GM23248 (cell line): ENCODE measurements around the gene CLEC2B. TPM values are rescaled to one million over a fixed set of nuclear protein-coding genes. Genes with fewer than 3 reads are reported as not detected.

Experiments
- DNase-seq: peaks from one replicate; pipeline ENCODE4 v3.0.0-alpha.2; 2015
- H2AFZ ChIP-seq: fragments of 200-600 bp; sonication (generic); 2 replicates; pipeline ENCODE4 v1.6.1; 2016; ENCODE audit warnings: antibody characterized with exemption
- H3F3A ChIP-seq: fragments of 200-600 bp; sonication (generic); 2 replicates; pipeline ENCODE4 v1.6.1; 2016; ENCODE audit warnings: mild to moderate bottlenecking, antibody characterized with exemption, mixed run types; ENCODE audit not compliant: insufficient read depth
- H3K27ac ChIP-seq: fragments of 200-600 bp; sonication (generic); 2 replicates; pipeline ENCODE4 v1.5.1; 2016; ENCODE audit warnings: mild to moderate bottlenecking
- H3K27me3 ChIP-seq: fragments of 200-600 bp; sonication (generic); replicated peaks from 2 replicates; pipeline ENCODE4 v1.6.1; 2016; ENCODE audit warnings: mild to moderate bottlenecking; ENCODE audit not compliant: insufficient read depth
- H3K36me3 ChIP-seq: fragments of 200-600 bp; sonication (generic); 2 replicates; pipeline ENCODE4 v1.6.1; 2016; ENCODE audit warnings: low read depth, mild to moderate bottlenecking
- H3K4me1 ChIP-seq: fragments of 200-600 bp; sonication (generic); 2 replicates; pipeline ENCODE4 v1.6.1; 2016; ENCODE audit warnings: mild to moderate bottlenecking; ENCODE audit not compliant: insufficient read depth
- H3K4me2 ChIP-seq: fragments of 200-600 bp; sonication (generic); one replicate; pipeline ENCODE4 v1.6.1; 2016; ENCODE audit warnings: mild to moderate bottlenecking; ENCODE audit not compliant: unreplicated experiment
- H3K4me3 ChIP-seq: fragments of 200-600 bp; sonication (generic); 2 replicates; pipeline ENCODE4 v1.5.1; 2016; ENCODE audit warnings: mild to moderate bottlenecking
- H3K79me2 ChIP-seq: fragments of 200-600 bp; sonication (generic); 2 replicates; pipeline ENCODE4 v1.6.1; 2016; ENCODE audit warnings: mild to moderate bottlenecking; ENCODE audit not compliant: insufficient read depth
- H3K9ac ChIP-seq: fragments of 200-600 bp; sonication (generic); 2 replicates; pipeline ENCODE4 v1.6.1; 2016; ENCODE audit warnings: mild to moderate bottlenecking
- H3K9me2 ChIP-seq: fragments of 200-600 bp; sonication (generic); 2 replicates; pipeline ENCODE4 v1.6.1; 2016; ENCODE audit warnings: mixed run types, mild to moderate bottlenecking, moderate library complexity; ENCODE audit not compliant: insufficient read depth
- H3K9me3 ChIP-seq: fragments of 200-600 bp; sonication (generic); one replicate; pipeline ENCODE4 v1.6.1; 2017; ENCODE audit warnings: low read depth
- H4K20me1 ChIP-seq: fragments of 200-600 bp; sonication (generic); 2 replicates; pipeline ENCODE4 v1.6.0; 2016; ENCODE audit not compliant: insufficient read depth
- EZH2 ChIP-seq: fragments of 200-600 bp; sonication (generic); IDR thresholded peaks from 2 replicates; pipeline ENCODE4 v1.6.1; 2018; ENCODE audit warnings: antibody characterized with exemption, mild to moderate bottlenecking; ENCODE audit not compliant: insufficient read depth, poor library complexity, severe bottlenecking
- EZH2phosphoT487 ChIP-seq: fragments of 200-600 bp; sonication (generic); IDR thresholded peaks from 2 replicates; pipeline ENCODE4 v1.6.1; 2018; ENCODE audit warnings: antibody characterized with exemption, moderate library complexity, mild to moderate bottlenecking, low read depth; ENCODE audit not compliant: insufficient read depth
- WGBS, 2 experiments: methylation state at CpG; one replicate each; pipeline ENCODE4 v1.1.6; 2015 to 2017; ENCODE audit warnings: low lambda C conversion rate in 2 of 2, low coverage in 1 of 2; ENCODE audit errors: missing lambda C conversion rate in 2 of 2; 5-methylcytosine and 5-hydroxymethylcytosine counted together
- in situ Hi-C: fragments of 300-500 bp; cut with MboI; formaldehyde crosslinking; loops from 2 replicates; pipeline ENCODE4 v1.15.0; 2020
- polyA plus RNA-seq: library from polyadenylated mRNA; unstranded; fragments of >200 nt; fragmentation: Nextera tagmentation; extraction: Ambion mirVana; gene quantifications from 2 replicates; pipeline ENCODE4 v1.2.1, GENCODE V29; 2016
- total RNA-seq: library from RNA; depleted of rRNA; stranded (reverse); fragments of >200 nt; shearing (Covaris generic); gene quantifications from 2 replicates; pipeline ENCODE4 v1.2.3, GENCODE V29; 2014

The CLEC2B gene
- total and polyA plus RNA-seq, 2 experiments from 2014 or later = 7.2 to 12.2 TPM

DNA sequence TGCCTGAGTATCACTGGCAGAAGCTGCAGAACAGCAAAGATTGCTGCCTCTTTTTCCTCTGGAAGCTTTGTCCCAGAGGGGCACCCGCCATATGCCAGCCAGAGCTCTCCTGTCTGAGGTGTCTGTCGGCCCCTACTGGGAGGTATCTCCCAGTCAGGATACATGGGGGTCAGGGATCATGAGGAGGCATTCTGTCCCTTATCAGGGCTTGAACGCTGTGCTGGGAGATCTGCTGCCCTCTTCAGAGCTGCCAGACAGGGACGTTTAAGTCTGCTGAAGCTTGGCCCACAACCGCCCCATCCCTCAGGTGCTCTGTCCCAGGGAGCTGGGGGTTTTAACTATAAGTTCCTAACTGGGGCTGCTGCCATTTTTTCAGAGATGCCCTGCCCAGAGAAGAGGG is 20.3 kb downstream of the CLEC2B start:
- H3K79me2 ChIP-seq = no peaks in the 10 kb centered on the region
- H4K20me1 ChIP-seq = no peaks in the 10 kb centered on the region
- TF ChIP-seq EZH2phosphoT487 (no peak), EZH2 (no peak)
- no peaks in the 10 kb centered on the region for H3K4me1 ChIP-seq
- 78 to 81% methylated on average over 5 of the region's 5 CpGs for WGBS, 2 experiments
- H3K4me2 ChIP-seq = no peak overlapping the region
- H3F3A ChIP-seq = no peaks in the 10 kb centered on the region
- no peak overlapping the region for H2AFZ ChIP-seq
- no peak for DNase-seq
- no peak overlapping the region for H3K9ac ChIP-seq
- H3K4me3 ChIP-seq = no peak overlapping the region
- in situ Hi-C loops = no loop called here
- H3K36me3 ChIP-seq = 0 out of 2 replicates have a peak, but pooled peaks cover 3% of the 10 kb centered on the region
- H3K27me3 ChIP-seq = no peaks in the 10 kb centered on the region
- H3K9me2 ChIP-seq = no peaks in the 10 kb centered on the region
- no peaks in the 10 kb centered on the region for H3K9me3 ChIP-seq
- H3K27ac ChIP-seq = no peak overlapping the region

- Histone ChIP-seq H3K4me3 (no peak overlapping the region), H3K9me3 (no peaks in the 10 kb centered on the region), H3K9me2 (no peaks in the 10 kb centered on the region), H4K20me1 (no peaks in the 10 kb centered on the region), H3K36me3 (no peaks in the 10 kb centered on the region), H3K4me2 (no peak overlapping the region), H3F3A (no peaks in the 10 kb centered on the region), H3K9ac (no peak overlapping the region), H3K79me2 (no peaks in the 10 kb centered on the region), H3K27me3 (no peaks in the 10 kb centered on the region), H3K4me1 (no peaks in the 10 kb centered on the region), H3K27ac (no peak overlapping the region), H2AFZ (no peak overlapping the region)
- peak; percentile 33 for DNase-seq
- TF ChIP-seq EZH2phosphoT487 = no peak
- 40 to 43% methylated on average over 3 of the region's 3 CpGs for WGBS, 2 experiments
- in situ Hi-C loops = no loop called here
Measured at GRCh38 chr12:9843407-9843806, 25.7 kb downstream of the CLEC2B start.

- 40 to 46% methylated on average over 3 of the region's 3 CpGs for WGBS, 2 experiments
- Histone ChIP-seq H3K36me3 (no peaks in the 10 kb centered on the region), H3K27me3 (0 out of 2 replicates have a peak, but pooled peaks cover 3% of the 10 kb centered on the region), H3K4me2 (no peak overlapping the region), H4K20me1 (no peaks in the 10 kb centered on the region), H3K4me3 (no peak overlapping the region), H3K9ac (no peak overlapping the region), H3K4me1 (no peaks in the 10 kb centered on the region), H2AFZ (no peak overlapping the region), H3K79me2 (no peaks in the 10 kb centered on the region), H3F3A (no peaks in the 10 kb centered on the region), H3K9me3 (no peaks in the 10 kb centered on the region), H3K9me2 (no peaks in the 10 kb centered on the region), H3K27ac (no peak overlapping the region)
- no peak for TF ChIP-seq EZH2phosphoT487
- TF ChIP-seq EZH2 = no peak
- no peak for DNase-seq
- in situ Hi-C loops = no loop called here
Measured at GRCh38 chr12:9831720-9832119, 37.4 kb downstream of the CLEC2B start.

DNA sequence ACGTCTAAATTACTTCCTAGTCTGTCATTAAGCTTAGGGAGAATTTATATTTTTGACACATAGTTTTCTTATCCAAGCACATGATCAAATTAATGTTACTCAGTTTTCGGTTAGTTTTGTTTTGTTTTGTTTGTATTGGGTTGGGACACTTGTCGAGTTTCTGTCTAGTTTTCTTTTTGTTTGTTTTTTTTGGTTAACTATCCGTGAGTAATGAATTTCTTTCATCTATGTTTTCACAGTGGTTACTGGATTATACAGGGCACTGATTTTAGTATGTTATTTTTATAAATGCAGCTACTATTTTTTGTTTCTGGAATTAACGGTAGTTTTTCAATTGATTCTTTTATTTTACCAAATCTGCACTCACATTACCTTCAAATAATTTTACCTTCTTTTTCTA is 39.2 kb downstream of the CLEC2B start:
- Histone ChIP-seq H3K4me3 (no peak overlapping the region), H3K9me3 (no peaks in the 10 kb centered on the region), H3K79me2 (no peaks in the 10 kb centered on the region), H2AFZ (no peak overlapping the region), H3K27ac (no peak overlapping the region), H3K9me2 (no peaks in the 10 kb centered on the region), H4K20me1 (no peaks in the 10 kb centered on the region), H3K36me3 (no peaks in the 10 kb centered on the region), H3K9ac (no peak overlapping the region), H3F3A (no peaks in the 10 kb centered on the region), H3K4me2 (no peak overlapping the region), H3K27me3 (0 out of 2 replicates have a peak, but pooled peaks cover 3% of the 10 kb centered on the region), H3K4me1 (no peaks in the 10 kb centered on the region)
- DNase-seq = no peak
- TF ChIP-seq EZH2 (no peak), EZH2phosphoT487 (no peak)
- in situ Hi-C loops = loop anchor here (10.0 kb wide), 1 partner anchor 95 kb away; no protein-coding TSS in a partner anchor
- 47 to 61% methylated on average over 5 of the region's 5 CpGs for WGBS, 2 experiments

- no peaks in the 10 kb centered on the region for H3K4me1 ChIP-seq
- 59 to 67% methylated on average over 3 of the region's 3 CpGs for WGBS, 2 experiments
Measured at GRCh38 chr12:9829483-9829882, 39.7 kb downstream of the CLEC2B start.

More at GRCh38 chr12:9829483-9829882, 39.7 kb downstream of the CLEC2B start:
- Histone ChIP-seq H3K4me2 (no peak overlapping the region), H2AFZ (no peak overlapping the region), H3K79me2 (no peaks in the 10 kb centered on the region), H4K20me1 (no peaks in the 10 kb centered on the region), H3K9ac (no peak overlapping the region), H3K27me3 (peaks cover 3% of the 10 kb centered on the region; the same call in 1 of the 2 replicates), H3K36me3 (no peaks in the 10 kb centered on the region), H3F3A (no peaks in the 10 kb centered on the region), H3K27ac (no peak overlapping the region), H3K9me2 (no peaks in the 10 kb centered on the region), H3K9me3 (no peaks in the 10 kb centered on the region), H3K4me3 (no peak overlapping the region)
- TF ChIP-seq EZH2phosphoT487 (no peak), EZH2 (no peak)
- no peak for DNase-seq
- in situ Hi-C loops = loop anchor here (10.0 kb wide), 1 partner anchor 95 kb away; no protein-coding TSS in a partner anchor
